ENCODE measurements around the gene CYP27B1.

The CYP27B1 gene

DNA sequence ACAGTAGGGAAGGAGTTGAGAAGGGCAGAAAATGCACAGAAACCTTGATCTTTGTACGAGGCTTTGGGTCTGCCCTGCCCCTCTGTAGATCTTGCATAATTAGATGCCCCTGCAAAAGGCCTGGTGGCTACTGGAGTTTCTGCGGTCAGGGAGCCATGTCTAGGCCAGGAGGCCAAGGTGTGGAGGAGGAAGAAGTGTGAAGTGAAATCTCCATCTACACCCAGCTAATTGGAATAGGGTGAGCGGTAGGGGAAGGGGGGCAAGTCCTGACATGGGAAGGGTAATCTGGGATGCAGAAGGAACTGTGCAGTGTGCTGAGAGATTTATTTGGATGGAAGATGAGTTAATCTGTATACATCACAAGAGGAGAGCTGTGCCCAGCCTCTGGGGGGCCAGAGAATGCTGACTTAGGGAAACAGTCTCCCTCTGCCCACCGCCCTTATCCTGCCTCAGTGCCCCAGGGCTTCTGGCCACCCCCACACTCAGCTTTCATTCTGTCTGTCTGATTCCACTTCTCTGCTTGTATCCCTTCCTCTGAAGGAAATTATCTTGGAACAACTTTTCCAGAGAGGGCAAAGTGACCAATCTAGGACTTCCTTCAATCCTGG is 5.4 kb downstream of the CYP27B1 start:
- no peak for DNase-seq (ENCODE audit: low read depth)
- H3K4me3 ChIP-seq (ENCODE audit: low read depth, low read length), result no peak overlapping the region
- TF ChIP-seq, protein P1, sequence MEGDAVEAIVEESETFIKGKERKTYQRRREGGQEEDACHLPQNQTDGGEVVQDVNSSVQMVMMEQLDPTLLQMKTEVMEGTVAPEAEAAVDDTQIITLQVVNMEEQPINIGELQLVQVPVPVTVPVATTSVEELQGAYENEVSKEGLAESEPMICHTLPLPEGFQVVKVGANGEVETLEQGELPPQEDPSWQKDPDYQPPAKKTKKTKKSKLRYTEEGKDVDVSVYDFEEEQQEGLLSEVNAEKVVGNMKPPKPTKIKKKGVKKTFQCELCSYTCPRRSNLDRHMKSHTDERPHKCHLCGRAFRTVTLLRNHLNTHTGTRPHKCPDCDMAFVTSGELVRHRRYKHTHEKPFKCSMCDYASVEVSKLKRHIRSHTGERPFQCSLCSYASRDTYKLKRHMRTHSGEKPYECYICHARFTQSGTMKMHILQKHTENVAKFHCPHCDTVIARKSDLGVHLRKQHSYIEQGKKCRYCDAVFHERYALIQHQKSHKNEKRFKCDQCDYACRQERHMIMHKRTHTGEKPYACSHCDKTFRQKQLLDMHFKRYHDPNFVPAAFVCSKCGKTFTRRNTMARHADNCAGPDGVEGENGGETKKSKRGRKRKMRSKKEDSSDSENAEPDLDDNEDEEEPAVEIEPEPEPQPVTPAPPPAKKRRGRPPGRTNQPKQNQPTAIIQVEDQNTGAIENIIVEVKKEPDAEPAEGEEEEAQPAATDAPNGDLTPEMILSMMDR (conservative IDR thresholded peaks at IDR 0.05; ENCODE audit: low read depth, low read length), result no peak

DNA sequence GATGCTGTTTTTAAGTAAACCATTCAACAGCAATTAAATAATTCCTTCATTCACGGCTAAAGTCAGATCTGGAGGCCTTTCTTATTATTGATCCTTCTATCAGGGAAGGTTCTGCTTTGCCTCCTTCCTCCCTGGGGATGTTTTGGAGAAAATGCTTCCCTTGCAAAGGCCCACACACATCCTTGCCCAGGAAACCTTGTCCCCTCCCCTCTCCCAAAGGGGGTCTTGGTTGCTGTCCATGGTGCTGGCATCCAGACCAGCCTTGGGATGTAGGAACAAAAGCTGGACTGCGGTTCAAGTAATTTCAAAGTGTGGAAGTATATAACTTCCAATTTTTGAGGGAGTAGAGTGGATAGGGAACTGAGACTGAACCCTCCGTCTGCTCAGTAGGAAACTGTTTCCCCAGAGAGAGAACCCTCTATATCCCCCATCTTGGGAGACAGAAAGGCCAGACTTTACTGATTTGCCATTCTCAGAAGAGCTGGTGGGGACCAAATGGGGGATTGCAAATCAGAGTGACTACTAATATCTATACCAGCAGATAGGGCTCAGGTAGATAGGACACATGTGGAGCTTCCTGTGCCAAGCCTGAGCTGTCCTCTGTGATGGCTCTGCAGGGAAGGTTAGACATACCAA is 6.4 kb downstream of the CYP27B1 start:
- TF ChIP-seq, protein P1 (conservative IDR thresholded peaks at IDR 0.05; ENCODE audit: low read depth, low read length), result no peak
- H3K4me3 ChIP-seq (ENCODE audit: low read depth, low read length), result no peak overlapping the region
- no peak for DNase-seq (ENCODE audit: low read depth)

DNA sequence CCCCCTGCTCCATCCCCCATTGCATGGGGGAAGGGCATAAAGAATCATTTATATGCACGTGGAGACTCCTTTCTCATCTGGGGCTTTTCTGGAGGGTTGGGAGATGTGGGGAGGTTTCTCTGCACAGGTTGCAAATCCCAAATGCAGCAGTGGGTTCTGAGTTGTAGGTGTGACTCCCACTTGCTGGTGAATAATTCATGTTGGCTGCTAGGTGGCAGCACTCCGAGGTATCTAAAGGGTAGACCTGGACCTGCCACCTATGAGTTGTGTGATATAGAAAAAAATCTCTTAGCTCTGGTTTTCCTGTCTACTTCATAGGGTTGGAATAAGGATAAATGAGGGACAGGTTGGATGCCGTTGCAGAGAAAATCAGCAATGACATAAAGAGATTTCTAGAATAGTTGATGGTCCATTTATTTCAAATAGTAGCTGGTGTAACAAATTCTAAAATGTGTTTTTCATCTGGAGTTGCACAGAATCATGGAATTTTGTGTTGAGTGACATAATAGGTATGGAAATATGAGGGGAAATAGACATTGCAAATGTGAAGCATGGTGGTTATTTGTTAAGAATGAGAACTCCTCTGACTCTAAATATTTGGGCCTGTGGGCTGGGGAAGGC is 7.4 kb downstream of the CYP27B1 start:
- peak; percentile 55 for DNase-seq (ENCODE audit: low read depth)
- TF ChIP-seq, protein P1 (conservative IDR thresholded peaks at IDR 0.05; ENCODE audit: low read depth, low read length), result peak; percentile 70
- no peak overlapping the region for H3K4me3 ChIP-seq (ENCODE audit: low read depth, low read length)

DNA sequence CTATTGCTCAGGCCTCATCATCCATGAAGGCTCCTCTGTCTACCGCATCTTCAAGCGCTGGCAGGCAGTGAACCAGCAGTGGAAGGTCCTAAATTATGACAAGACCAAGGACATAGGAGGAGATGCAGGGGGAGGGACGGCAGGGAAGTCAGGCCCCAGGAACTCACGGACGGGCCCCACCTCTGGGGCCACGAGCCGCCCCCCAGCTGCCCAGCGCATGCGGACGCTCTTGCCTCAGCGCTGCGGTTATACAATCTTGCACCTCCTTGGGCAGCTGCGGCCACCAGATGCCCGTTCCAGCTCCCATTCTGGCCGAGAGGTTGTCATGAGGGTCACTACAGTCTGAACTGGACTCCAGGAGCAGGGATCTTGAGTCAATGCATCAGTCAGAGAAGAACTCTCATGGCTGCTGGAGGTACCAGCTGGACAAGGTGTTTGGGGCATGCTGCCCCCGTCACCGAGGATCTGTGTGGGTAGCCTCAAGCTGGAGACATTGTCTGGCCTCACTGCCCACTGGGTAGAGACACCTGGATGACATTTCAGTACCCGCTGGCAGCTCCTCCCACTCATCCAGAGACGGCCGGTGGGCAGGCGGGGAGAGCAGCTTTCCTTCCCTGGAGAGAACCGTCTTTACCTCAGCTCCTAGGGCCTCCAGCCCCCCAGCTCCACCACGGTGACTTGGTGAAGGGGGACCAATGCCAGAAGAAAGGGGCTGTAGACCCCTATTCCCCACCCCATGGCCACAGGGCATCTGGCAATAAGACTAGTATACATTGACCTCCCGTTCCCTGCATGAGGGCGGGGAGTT is 8.1 kb downstream of the CYP27B1 start:
- TF ChIP-seq, protein P1 (conservative IDR thresholded peaks at IDR 0.05; ENCODE audit: low read depth, low read length), result no peak

DNA sequence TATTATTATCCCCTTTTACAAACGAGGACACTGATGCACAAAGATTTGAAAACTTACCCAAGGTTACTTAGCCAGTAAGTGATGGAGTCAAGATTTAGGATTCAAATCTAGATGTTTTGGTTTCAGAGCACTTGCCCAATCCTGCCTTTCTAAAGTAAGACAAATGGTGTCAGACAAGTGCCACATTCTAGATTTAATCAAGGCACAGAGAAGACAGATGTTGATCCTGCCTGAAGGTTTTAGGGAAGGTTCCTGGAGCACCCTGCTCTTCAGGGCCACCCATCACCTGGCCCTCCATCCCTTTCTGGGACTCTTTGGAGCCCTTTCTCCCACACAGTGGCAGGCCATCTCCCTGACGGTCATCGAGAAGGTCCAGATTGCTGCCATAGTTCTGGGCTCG is 9.1 kb downstream of the CYP27B1 start:
- no peak for DNase-seq (ENCODE audit: low read depth)
- TF ChIP-seq, protein P1 (conservative IDR thresholded peaks at IDR 0.05; ENCODE audit: low read depth, low read length), result no peak

More for the DNA sequence above, 8.1 kb downstream of the CYP27B1 start:
- DNase-seq (ENCODE audit: low read depth), result no peak
- H3K4me3 ChIP-seq (ENCODE audit: low read depth, low read length), result no peak overlapping the region

DNA sequence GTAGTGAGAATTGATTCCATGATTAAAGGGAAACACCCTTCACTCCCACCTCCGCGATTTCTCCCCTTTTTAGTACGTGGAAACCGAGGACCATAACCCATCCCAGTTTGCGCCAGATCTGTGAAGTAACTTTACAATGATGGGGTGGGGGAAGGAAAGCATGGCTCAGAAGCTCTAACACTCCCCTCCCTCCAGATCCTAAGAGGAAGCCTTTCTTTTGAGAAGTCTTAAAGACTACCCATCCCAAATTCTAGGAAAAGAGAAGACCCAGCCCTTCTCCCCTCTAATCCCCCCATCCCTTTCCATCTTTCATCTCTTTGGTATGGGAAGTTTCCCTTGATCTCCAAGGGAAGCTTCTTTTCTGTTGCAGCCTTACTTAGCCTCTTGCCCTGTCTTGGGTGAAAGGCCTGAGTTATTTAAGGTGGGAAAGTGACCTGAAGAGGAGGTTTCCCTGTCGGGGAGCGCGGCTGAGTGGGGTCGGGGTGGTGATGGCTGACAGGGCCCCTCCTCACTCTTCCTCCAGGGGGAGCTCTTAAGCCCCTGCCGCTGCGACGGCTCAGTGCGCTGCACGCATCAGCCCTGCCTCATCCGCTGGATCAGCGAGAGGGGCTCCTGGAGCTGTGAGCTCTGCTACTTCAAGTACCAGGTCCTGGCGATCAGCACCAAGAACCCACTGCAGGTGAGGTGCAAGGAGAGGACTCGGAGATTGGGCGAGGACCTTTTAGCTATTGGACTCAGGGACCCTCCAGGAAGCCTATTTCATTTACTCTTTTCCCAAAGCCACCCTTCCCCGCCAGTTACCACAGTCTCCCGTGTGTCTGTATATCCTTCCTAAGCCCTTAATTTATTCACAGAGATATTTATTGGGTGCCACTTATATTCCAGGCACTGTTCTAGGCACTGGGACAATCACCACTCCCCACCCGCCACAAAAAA is 10.2 kb downstream of the CYP27B1 start:
- H3K4me3 ChIP-seq (ENCODE audit: low read depth, low read length), result no peak overlapping the region
- TF ChIP-seq, protein P1 (conservative IDR thresholded peaks at IDR 0.05; ENCODE audit: low read depth, low read length), result peak; percentile 81
- DNase-seq (ENCODE audit: low read depth), result peak; percentile 41

More for the DNA sequence above, 9.1 kb downstream of the CYP27B1 start:
- no peak overlapping the region for H3K4me3 ChIP-seq (ENCODE audit: low read depth, low read length)

Data from choroid plexus epithelial cell (primary cell).